Measurements from ENCODE around the gene CWH43. TPM values are rescaled to one million over a fixed set of nuclear protein-coding genes. Genes with fewer than 3 reads are reported as not detected.

CWH43 gene
- total RNA-seq (not detected), polyA plus RNA-seq (not detected)
- long read RNA-seq, donor 1: 0 reads
- long read RNA-seq, donor 2: 0 reads
- long read RNA-seq, donor 3: 0 reads

- H3K27me3 ChIP-seq: peaks cover 14 to 55% (median 31%) of the 10 kb centered on the region in 9 donors
- H3K36me3 ChIP-seq: no peaks in the 10 kb centered on the region
- ATAC-seq: peak in 2 of 4 donors; percentile 26 to 54
- peaks cover 0 to 12% (median 0%) of the 10 kb centered on the region in 12 donors for H3K4me1 ChIP-seq
- intact Hi-C loops (cut with DNase I): no loop called here
- peak in 1 of 5 donors; percentile 51 for DNase-seq
- H3K4me3 ChIP-seq: peak within 1 kb of the TSS in 8 of 12 donors; percentile 17 to 41 (median 31)
- TF ChIP-seq CTCF (IDR thresholded peaks at IDR 0.05) (no peak), POLR2A (IDR thresholded peaks at IDR 0.05) (no peak)
- H3K9me3 ChIP-seq: peaks cover 0 to 5% (median 0%) of the 10 kb centered on the region in 12 donors
- WGBS, 4 donors: 2 to 4% (median 3%) methylated on average over 20 to 63 of the region's 63 CpGs
- H3K27ac ChIP-seq: no peak within 1 kb of the TSS
These were observed at the start of gene CWH43 for GRCh38 chr4:48985976-48986653. Gene CWH43, plus strand, starts transcription at chr4:48986275. Its CDS starts 155 bp downstream, at chr4:48986430.

GRCh38 chr4:48937033-48937432, 49.0 kb upstream of the CWH43 start:
- Histone ChIP-seq H3K27me3 (no peaks in the 10 kb centered on the region), H3K4me3 (no peak overlapping the region), H3K9me3 (peaks cover 0 to 22% (median 7%) of the 10 kb centered on the region in 12 donors), H3K36me3 (no peaks in the 10 kb centered on the region), H3K4me1 (no peaks in the 10 kb centered on the region), H3K27ac (no peak overlapping the region)
- intact Hi-C loops (cut with DNase I): no loop called here
- no peak for TF ChIP-seq POLR2A (IDR thresholded peaks at IDR 0.05)
- TF ChIP-seq CTCF (IDR thresholded peaks at IDR 0.05): no peak
- WGBS, 4 donors: 77 to 90% (median 83%) methylated on average over 2 of the region's 2 CpGs
- no peak for DNase-seq
- ATAC-seq: no peak

GRCh38 chr4:48938831-48939230, 47.2 kb upstream of the CWH43 start:
- ATAC-seq (no peak), DNase-seq (no peak)
- H3K4me1 ChIP-seq: no peaks in the 10 kb centered on the region
- TF ChIP-seq POLR2A (IDR thresholded peaks at IDR 0.05): no peak
- TF ChIP-seq CTCF (IDR thresholded peaks at IDR 0.05): no peak
- no peaks in the 10 kb centered on the region for H3K27me3 ChIP-seq
- WGBS, 4 donors: 76 to 78% (median 78%) methylated on average over 3 of the region's 3 CpGs
- no peaks in the 10 kb centered on the region for H3K36me3 ChIP-seq
- no peak overlapping the region for H3K4me3 ChIP-seq
- intact Hi-C loops (cut with DNase I): no loop called here
- peaks cover 0 to 22% (median 7%) of the 10 kb centered on the region in 12 donors for H3K9me3 ChIP-seq
- H3K27ac ChIP-seq: no peak overlapping the region

GRCh38 chr4:48939785-48940184, 46.3 kb upstream of the CWH43 start:
- Histone ChIP-seq H3K9me3 (peaks cover 0 to 22% (median 7%) of the 10 kb centered on the region in 12 donors), H3K27ac (no peak overlapping the region), H3K4me3 (no peak overlapping the region), H3K36me3 (no peaks in the 10 kb centered on the region), H3K4me1 (no peaks in the 10 kb centered on the region), H3K27me3 (no peaks in the 10 kb centered on the region)
- TF ChIP-seq POLR2A (IDR thresholded peaks at IDR 0.05) (no peak), CTCF (IDR thresholded peaks at IDR 0.05) (no peak)
- intact Hi-C loops (cut with DNase I): no loop called here
- peak in 1 of 4 donors; percentile 41 for ATAC-seq
- DNase-seq: no peak
